ENCODE data around the gene MACF1. TPM values are rescaled to one million over a fixed set of nuclear protein-coding genes. Genes with fewer than 3 reads are reported as not detected.

The MACF1 gene
- total RNA-seq, 1 experiment from 2014 or later = 190 TPM

DNA sequence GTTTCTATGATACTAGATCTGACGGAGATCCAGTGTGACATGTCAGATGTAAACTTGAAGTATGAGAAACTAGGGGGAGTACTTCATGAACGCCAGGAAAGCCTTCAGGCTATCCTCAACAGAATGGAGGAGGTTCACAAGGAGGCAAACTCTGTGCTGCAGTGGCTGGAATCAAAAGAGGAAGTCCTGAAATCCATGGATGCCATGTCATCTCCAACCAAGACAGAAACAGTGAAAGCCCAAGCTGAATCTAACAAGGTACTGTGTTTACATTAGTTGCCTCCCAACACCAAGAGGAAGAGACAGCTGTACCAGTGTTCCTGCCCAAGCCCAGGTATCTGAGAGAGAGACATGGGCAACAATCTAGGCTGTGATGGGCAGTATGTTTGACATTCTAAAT is 174.7 kb downstream of the MACF1 start:
- H2BK15ac ChIP-seq (ENCODE audit: low read depth, low read length) = no peak overlapping the region
- H2BK5ac ChIP-seq (ENCODE audit: insufficient read length, low read length) = no peak overlapping the region
- H2BK120ac ChIP-seq (ENCODE audit: low read depth, low read length, poor library complexity, severe bottlenecking) = no peak overlapping the region
- no peak overlapping the region for H3K23ac ChIP-seq (ENCODE audit: insufficient read length, low read depth, low read length)
- H2AFZ ChIP-seq (ENCODE audit: low read length) = no peak overlapping the region
- H3K9ac ChIP-seq (ENCODE audit: extremely low read depth, insufficient read length, low read length) = no peak overlapping the region
- Mint-ChIP-seq H3K4me3 (no peak overlapping the region), H3K27me3 (ENCODE audit: low read depth) (no peaks in the 10 kb centered on the region; the same call in 1 of the 2 replicates), H3K9me3 (no peaks in the 10 kb centered on the region), H3K27ac (no peak overlapping the region; a peak in 1 of 7 replicates), H3K4me1 (peaks cover 0 to 2% of the 10 kb centered on the region in 2 experiments; a peak in 1 of 4 replicates), H3K36me3 (ENCODE audit: insufficient read depth in 1 of 3, low read depth in 3 of 3) (peaks cover 13 to 57% (median 57%) of the 10 kb centered on the region in 3 experiments; a peak in 6 of 7 replicates)
- H3K14ac ChIP-seq (ENCODE audit: insufficient read depth, low read length) = no peak overlapping the region
- no peaks in the 10 kb centered on the region for H3K27me3 ChIP-seq (ENCODE audit: insufficient read depth, low read length)
- no peak overlapping the region for H4K91ac ChIP-seq (ENCODE audit: insufficient read length, low read depth, low read length)
- H3K4me1 ChIP-seq (ENCODE audit: insufficient read depth, low read length) = no peaks in the 10 kb centered on the region
- no peak overlapping the region for H3K27ac ChIP-seq (ENCODE audit: insufficient read length, low read depth, low read length)
- no peak overlapping the region for H4K8ac ChIP-seq (replicated peaks; ENCODE audit: insufficient read length, low read depth, low read length)
- H3K9me3 ChIP-seq (ENCODE audit: control insufficient read depth, low read depth, low read length) = no peaks in the 10 kb centered on the region
- H3K4ac ChIP-seq (ENCODE audit: low read depth, low read length) = no peak overlapping the region
- H2BK20ac ChIP-seq (ENCODE audit: low read depth, low read length, poor library complexity, severe bottlenecking) = no peak overlapping the region
- no peaks in the 10 kb centered on the region for H3K23me2 ChIP-seq (ENCODE audit: insufficient read length, low read depth, low read length, poor library complexity, severe bottlenecking)
- no peak overlapping the region for H3T11ph ChIP-seq (ENCODE audit: low read length)
- no peak overlapping the region for H2AK5ac ChIP-seq (ENCODE audit: insufficient read length, low read length)
- TF ChIP-seq, protein P1, sequence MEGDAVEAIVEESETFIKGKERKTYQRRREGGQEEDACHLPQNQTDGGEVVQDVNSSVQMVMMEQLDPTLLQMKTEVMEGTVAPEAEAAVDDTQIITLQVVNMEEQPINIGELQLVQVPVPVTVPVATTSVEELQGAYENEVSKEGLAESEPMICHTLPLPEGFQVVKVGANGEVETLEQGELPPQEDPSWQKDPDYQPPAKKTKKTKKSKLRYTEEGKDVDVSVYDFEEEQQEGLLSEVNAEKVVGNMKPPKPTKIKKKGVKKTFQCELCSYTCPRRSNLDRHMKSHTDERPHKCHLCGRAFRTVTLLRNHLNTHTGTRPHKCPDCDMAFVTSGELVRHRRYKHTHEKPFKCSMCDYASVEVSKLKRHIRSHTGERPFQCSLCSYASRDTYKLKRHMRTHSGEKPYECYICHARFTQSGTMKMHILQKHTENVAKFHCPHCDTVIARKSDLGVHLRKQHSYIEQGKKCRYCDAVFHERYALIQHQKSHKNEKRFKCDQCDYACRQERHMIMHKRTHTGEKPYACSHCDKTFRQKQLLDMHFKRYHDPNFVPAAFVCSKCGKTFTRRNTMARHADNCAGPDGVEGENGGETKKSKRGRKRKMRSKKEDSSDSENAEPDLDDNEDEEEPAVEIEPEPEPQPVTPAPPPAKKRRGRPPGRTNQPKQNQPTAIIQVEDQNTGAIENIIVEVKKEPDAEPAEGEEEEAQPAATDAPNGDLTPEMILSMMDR (conservative IDR thresholded peaks at IDR 0.05) = no peak
- no peaks in the 10 kb centered on the region for H4K20me1 ChIP-seq (ENCODE audit: control insufficient read depth, insufficient read depth, insufficient read length)
- no peaks in the 10 kb centered on the region for H3K79me1 ChIP-seq (ENCODE audit: insufficient read depth, low read depth, low read length, poor library complexity, severe bottlenecking)
- no peak overlapping the region for H4K5ac ChIP-seq (ENCODE audit: insufficient read length, low read depth, low read length)
- no peak overlapping the region for H3K56ac ChIP-seq (ENCODE audit: insufficient read length, low read depth, low read length)
- H3K4me2 ChIP-seq (ENCODE audit: insufficient read depth, insufficient read length, low read length) = no peak overlapping the region
- WGBS (ENCODE audit: extremely low coverage, insufficient read length, low lambda C conversion rate) = no CpG with 5 or more reads among the region's 2 CpGs
- H3K18ac ChIP-seq (ENCODE audit: insufficient read length, low read depth, low read length) = no peak overlapping the region
- no peak overlapping the region for H2BK12ac ChIP-seq (ENCODE audit: insufficient read length, low read depth, low read length)
- DNase-seq = no peak
- H3K79me2 ChIP-seq (ENCODE audit: insufficient read depth, low read length) = no peaks in the 10 kb centered on the region
